ENCODE results near the gene FGF18. TPM values are rescaled to one million over a fixed set of nuclear protein-coding genes. Genes with fewer than 3 reads are reported as not detected.

Gene FGF18
- total and polyA plus RNA-seq, 2 experiments from 2014 or later = 1.00 to 7.2 TPM

- WGBS (ENCODE audit: low lambda C conversion rate, missing lambda C conversion rate) = 98% methylated on average over 7 of the region's 7 CpGs
- Histone ChIP-seq H3K27ac (no peak overlapping the region), H3K79me2 (no peaks in the 10 kb centered on the region), H3K27me3 (no peaks in the 10 kb centered on the region), H3K9me3 (ENCODE audit: low read depth) (no peaks in the 10 kb centered on the region), H3K4me2 (no peak overlapping the region), H3K4me1 (ENCODE audit: insufficient read depth) (no peaks in the 10 kb centered on the region), H3K4me3 (no peak overlapping the region), H3K36me3 (replicated peaks; ENCODE audit: insufficient read depth, low read depth) (no peaks in the 10 kb centered on the region), H4K20me1 (ENCODE audit: insufficient read depth, poor library complexity, severe bottlenecking) (no peaks in the 10 kb centered on the region), H3K9me2 (replicated peaks; ENCODE audit: insufficient read depth) (no peaks in the 10 kb centered on the region), H2AFZ (no peak overlapping the region)
- TF ChIP-seq CTCF (IDR thresholded peaks at IDR 0.05; ENCODE audit: poor library complexity) (no peak), EZH2 (IDR thresholded peaks at IDR 0.05; ENCODE audit: borderline replicate concordance) (no peak), EZH2phosphoT487 (IDR thresholded peaks at IDR 0.05; ENCODE audit: low read depth, severe bottlenecking, unreplicated experiment) (no peak)
- no peak for DNase-seq (ENCODE audit: low spot score)
Observed at GRCh38 chr5:171505473-171506043, 86.1 kb downstream of the FGF18 start.

- WGBS (ENCODE audit: low lambda C conversion rate, missing lambda C conversion rate) = 89% methylated on average over 3 of the region's 3 CpGs
- Histone ChIP-seq H3K4me2 (no peak overlapping the region), H3K79me2 (no peaks in the 10 kb centered on the region), H4K20me1 (ENCODE audit: insufficient read depth, poor library complexity, severe bottlenecking) (no peaks in the 10 kb centered on the region), H3K4me3 (no peak overlapping the region), H3K27me3 (no peaks in the 10 kb centered on the region), H3K4me1 (ENCODE audit: insufficient read depth) (no peaks in the 10 kb centered on the region), H3K9me2 (replicated peaks; ENCODE audit: insufficient read depth) (no peaks in the 10 kb centered on the region), H3K36me3 (replicated peaks; ENCODE audit: insufficient read depth, low read depth) (no peaks in the 10 kb centered on the region), H3K27ac (no peak overlapping the region), H3K9me3 (ENCODE audit: low read depth) (no peaks in the 10 kb centered on the region), H2AFZ (no peak overlapping the region)
- no peak for TF ChIP-seq CTCF (IDR thresholded peaks at IDR 0.05; ENCODE audit: poor library complexity)
- no peak for TF ChIP-seq EZH2 (IDR thresholded peaks at IDR 0.05; ENCODE audit: borderline replicate concordance)
- TF ChIP-seq EZH2phosphoT487 (IDR thresholded peaks at IDR 0.05; ENCODE audit: low read depth, severe bottlenecking, unreplicated experiment) = no peak
- DNase-seq (ENCODE audit: low spot score) = no peak
Observed at GRCh38 chr5:171506951-171507350, 87.5 kb downstream of the FGF18 start.

Small RNA genes lying within 50 kb of the gene (microRNA-seq; reads per million reads assigned to microRNA genes)
- gene MIR3912 = 2.2 reads per million

Small RNA genes lying within 50 kb of the gene (small RNA-seq; reads per million reads assigned to genes)
- gene MIR3912 = 0.87 reads per million, percentile 66 among the genes with 10 or more reads in this experiment

Other genes starting within 250 kb of the FGF18 start
- not detected in 2 replicates for gene TLX3, start 110.4 kb upstream of the FGF18 start, total RNA-seq
- gene TLX3, start 110.4 kb upstream of the FGF18 start, polyA plus RNA-seq = 0.22 TPM in 1 of 2 replicates, not detected in the other
- 1,088 and 1,095 TPM in 2 replicates for gene NPM1, start 31.8 kb upstream of the FGF18 start, total RNA-seq
- 373 and 443 TPM in 2 replicates for gene NPM1, start 31.8 kb upstream of the FGF18 start, polyA plus RNA-seq

Measured in hepatocyte (in vitro differentiated cells).